ENCODE measurements around the gene MEI4. TPM values are rescaled to one million over a fixed set of nuclear protein-coding genes. Genes with fewer than 3 reads are reported as not detected.

Gene MEI4
- total and polyA plus RNA-seq, 2 of the 8 experiments (the other 6 are each of a cell fraction or from before 2014, with no cell fraction given), result 0.05 to 0.24 TPM

- TF ChIP-seq CHD7 (IDR thresholded peaks at IDR 0.05; ENCODE audit: insufficient replicate concordance, low read length) (no peak), NRF1 (IDR thresholded peaks at IDR 0.05; ENCODE audit: low read depth, low read length) (no peak), TAF7 (optimal IDR thresholded peaks at IDR 0.05; ENCODE audit: borderline replicate concordance, low read depth, low read length) (no peak), SAP30 (IDR thresholded peaks at IDR 0.05; ENCODE audit: insufficient read depth, insufficient replicate concordance, low read length) (no peak)
Measured at GRCh38 chr6:77825204-77825603, 172.4 kb downstream of the MEI4 start (continued).

Data from H1 (cell line).